CD4-positive, alpha-beta T cell treated with Interleukin-17A for 4 hours (primary cell): ENCODE data around the gene USP8.

Experiments
- DNase-seq: peaks from one replicate; pipeline ENCODE4 v3.0.0-alpha.2; 2020; ENCODE audit warnings: mixed read lengths

Gene USP8

GRCh38 chr15:50546566-50546965, 122.4 kb downstream of the USP8 start, which contains the start of gene USP50:
Gene USP50 (minus strand): TSS chr15:50546666. CDS start chr15:50546525, 141 bp downstream.
- no peak for DNase-seq

DNA sequence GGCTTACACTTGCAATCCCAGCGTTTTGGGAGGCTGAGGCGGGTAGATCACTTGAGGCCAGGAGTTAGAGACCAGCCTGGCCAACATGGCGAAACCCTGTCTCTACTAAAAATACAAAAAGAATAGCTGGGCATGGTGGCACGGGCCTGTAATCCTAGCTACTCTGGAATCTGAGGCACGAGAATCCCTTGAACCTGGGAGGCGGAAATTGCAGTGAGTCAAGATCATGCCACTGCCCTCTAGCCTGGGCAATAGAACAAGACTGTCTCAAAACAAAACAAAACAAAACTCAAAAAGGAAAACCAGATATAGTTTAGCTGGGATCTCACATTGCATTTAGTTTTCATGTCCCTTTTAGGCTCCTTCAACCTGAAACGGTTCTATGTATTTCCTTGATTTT, 125.1 kb downstream of the USP8 start:
- DNase-seq = no peak

GRCh38 chr15:50552238-50552637, 128.0 kb downstream of the USP8 start:
- DNase-seq = no peak

GRCh38 chr15:50556642-50557371, 132.6 kb downstream of the USP8 start:
- DNase-seq = no peak

GRCh38 chr15:50558012-50558411, 133.8 kb downstream of the USP8 start:
- no peak for DNase-seq

DNA sequence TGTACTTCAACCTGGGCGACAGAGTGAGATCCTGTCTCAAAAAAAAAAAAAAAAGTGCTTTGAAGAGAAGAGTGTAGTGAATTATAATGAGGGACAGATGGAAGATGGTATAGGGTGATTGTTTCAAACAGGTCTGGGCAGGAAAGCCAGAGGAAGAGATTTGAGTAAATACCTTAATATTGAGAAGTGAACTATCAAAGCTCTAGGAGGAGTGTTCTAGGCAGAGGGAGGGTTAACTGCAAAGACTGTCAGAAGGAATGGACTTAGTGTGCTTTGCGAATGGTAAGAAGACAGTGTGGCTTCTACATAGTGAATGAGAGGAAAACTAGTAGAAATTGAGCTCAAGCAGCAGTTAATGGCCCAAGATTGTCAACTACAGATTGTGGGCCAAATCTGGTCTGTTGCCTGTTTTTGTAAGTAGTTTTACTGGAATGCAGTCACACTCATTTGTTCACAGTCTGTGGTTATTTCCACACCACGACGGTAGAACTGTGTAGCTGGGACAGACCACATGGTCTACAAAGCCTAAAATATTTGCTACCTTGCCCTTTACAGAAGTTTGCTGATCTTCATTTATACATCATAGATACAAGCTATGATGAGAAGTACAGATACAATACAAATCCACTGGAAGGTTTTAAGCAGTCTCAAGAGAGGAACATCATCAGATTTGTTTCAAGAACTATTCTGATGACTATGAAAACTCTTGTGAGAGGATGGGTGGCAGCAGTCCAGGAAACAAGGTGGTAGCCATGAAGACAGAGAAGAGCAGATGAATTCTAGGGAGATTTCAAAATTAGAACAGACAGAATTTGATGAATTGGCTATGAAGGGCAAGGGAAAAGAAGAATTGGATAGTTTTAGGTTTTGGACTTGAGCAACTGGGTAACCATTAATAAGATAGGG, 138.8 kb downstream of the USP8 start:
- DNase-seq = no peak

GRCh38 chr15:50563756-50564155, 139.6 kb downstream of the USP8 start:
- no peak for DNase-seq
